ENCODE measurements around the gene SLC25A18. TPM values are rescaled to one million over a fixed set of nuclear protein-coding genes. Genes with fewer than 3 reads are reported as not detected.

SLC25A18 gene
- total RNA-seq, 2 experiments from 2014 or later: not detected

GRCh38 chr22:17536269-17536668 is 27.0 kb upstream of the SLC25A18 start:
- ChIA-PET CTCF (ENCODE audit: unreplicated experiment) (no interaction called here), POLR2A (interaction anchor here (0.7 to 1.3 kb wide), 2 partner anchors 9 to 117 kb away, joined by 3 to 4 read pairs; no protein-coding TSS in a partner anchor)
- no peaks in the 10 kb centered on the region for H4K20me1 ChIP-seq (ENCODE audit: insufficient read depth, low read length)
- DNase-seq (ENCODE audit: low spot score): no peak
- intact Hi-C loops (cut with micrococcal nuclease; ENCODE audit: unreplicated experiment): no loop called here
- no peaks in the 10 kb centered on the region for H3K9me2 ChIP-seq (ENCODE audit: insufficient read depth, low read length)
- no peak for TF ChIP-seq EZH2phosphoT487 (IDR thresholded peaks at IDR 0.05; ENCODE audit: borderline replicate concordance, low read depth, low read length)
- TF ChIP-seq, protein P1, sequence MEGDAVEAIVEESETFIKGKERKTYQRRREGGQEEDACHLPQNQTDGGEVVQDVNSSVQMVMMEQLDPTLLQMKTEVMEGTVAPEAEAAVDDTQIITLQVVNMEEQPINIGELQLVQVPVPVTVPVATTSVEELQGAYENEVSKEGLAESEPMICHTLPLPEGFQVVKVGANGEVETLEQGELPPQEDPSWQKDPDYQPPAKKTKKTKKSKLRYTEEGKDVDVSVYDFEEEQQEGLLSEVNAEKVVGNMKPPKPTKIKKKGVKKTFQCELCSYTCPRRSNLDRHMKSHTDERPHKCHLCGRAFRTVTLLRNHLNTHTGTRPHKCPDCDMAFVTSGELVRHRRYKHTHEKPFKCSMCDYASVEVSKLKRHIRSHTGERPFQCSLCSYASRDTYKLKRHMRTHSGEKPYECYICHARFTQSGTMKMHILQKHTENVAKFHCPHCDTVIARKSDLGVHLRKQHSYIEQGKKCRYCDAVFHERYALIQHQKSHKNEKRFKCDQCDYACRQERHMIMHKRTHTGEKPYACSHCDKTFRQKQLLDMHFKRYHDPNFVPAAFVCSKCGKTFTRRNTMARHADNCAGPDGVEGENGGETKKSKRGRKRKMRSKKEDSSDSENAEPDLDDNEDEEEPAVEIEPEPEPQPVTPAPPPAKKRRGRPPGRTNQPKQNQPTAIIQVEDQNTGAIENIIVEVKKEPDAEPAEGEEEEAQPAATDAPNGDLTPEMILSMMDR (conservative IDR thresholded peaks at IDR 0.05; ENCODE audit: low read length): no peak
- no peak overlapping the region for H2AFZ ChIP-seq (ENCODE audit: low read length)
- H3K4me1 ChIP-seq (ENCODE audit: insufficient read depth, low read length, poor library complexity, severe bottlenecking): no peaks in the 10 kb centered on the region
- H3K27ac ChIP-seq (ENCODE audit: low read depth, low read length, poor library complexity, severe bottlenecking): no peak overlapping the region
- no peaks in the 10 kb centered on the region for H3K36me3 ChIP-seq (ENCODE audit: insufficient read depth, low read length)
- BruUV-seq (replicated peaks): no TSS peak
- H3K4me2 ChIP-seq (ENCODE audit: low read length): no peak overlapping the region
- H3K4me3 ChIP-seq (ENCODE audit: low read depth, low read length, poor library complexity, severe bottlenecking): no peak overlapping the region
- no peaks in the 10 kb centered on the region for H3K79me2 ChIP-seq (ENCODE audit: insufficient read depth, low read depth, low read length)
- no peaks in the 10 kb centered on the region for H3K9me3 ChIP-seq (ENCODE audit: low read length)

GRCh38 chr22:17537155-17537554 is 26.1 kb upstream of the SLC25A18 start:
- no peak overlapping the region for H3K4me3 ChIP-seq (ENCODE audit: low read depth, low read length, poor library complexity, severe bottlenecking)
- ChIA-PET POLR2A (interaction anchor here (0.8 to 1.3 kb wide), 2 partner anchors 10 to 15 kb away, joined by 4 read pairs; no protein-coding TSS in a partner anchor), CTCF (ENCODE audit: unreplicated experiment) (no interaction called here)
- DNase-seq (ENCODE audit: low spot score): no peak
- no peak overlapping the region for H3K27ac ChIP-seq (ENCODE audit: low read depth, low read length, poor library complexity, severe bottlenecking)
- no peak for TF ChIP-seq EZH2phosphoT487 (IDR thresholded peaks at IDR 0.05; ENCODE audit: borderline replicate concordance, low read depth, low read length)
- TF ChIP-seq, protein P1 (conservative IDR thresholded peaks at IDR 0.05; ENCODE audit: low read length): no peak
- no peaks in the 10 kb centered on the region for H3K79me2 ChIP-seq (ENCODE audit: insufficient read depth, low read depth, low read length)
- H2AFZ ChIP-seq (ENCODE audit: low read length): no peak overlapping the region
- BruUV-seq (replicated peaks): no TSS peak
- intact Hi-C loops (cut with micrococcal nuclease; ENCODE audit: unreplicated experiment): no loop called here
- no peaks in the 10 kb centered on the region for H3K9me3 ChIP-seq (ENCODE audit: low read length)
- no peaks in the 10 kb centered on the region for H3K36me3 ChIP-seq (ENCODE audit: insufficient read depth, low read length)
- H3K9me2 ChIP-seq (ENCODE audit: insufficient read depth, low read length): no peaks in the 10 kb centered on the region
- no peaks in the 10 kb centered on the region for H4K20me1 ChIP-seq (ENCODE audit: insufficient read depth, low read length)
- no peaks in the 10 kb centered on the region for H3K4me1 ChIP-seq (ENCODE audit: insufficient read depth, low read length, poor library complexity, severe bottlenecking)
- no peak overlapping the region for H3K4me2 ChIP-seq (ENCODE audit: low read length)

GRCh38 chr22:17540481-17540880 is 22.8 kb upstream of the SLC25A18 start:
- H2AFZ ChIP-seq (ENCODE audit: low read length): no peak overlapping the region
- ChIA-PET POLR2A (interaction anchor here (0.6 to 0.7 kb wide), 2 partner anchors 13 to 335 kb away, joined by 3 to 6 read pairs; no protein-coding TSS in a partner anchor), CTCF (ENCODE audit: unreplicated experiment) (no interaction called here)
- H3K4me1 ChIP-seq (ENCODE audit: insufficient read depth, low read length, poor library complexity, severe bottlenecking): no peaks in the 10 kb centered on the region
- no peak overlapping the region for H3K4me2 ChIP-seq (ENCODE audit: low read length)
- no peaks in the 10 kb centered on the region for H3K36me3 ChIP-seq (ENCODE audit: insufficient read depth, low read length)
- H3K27ac ChIP-seq (ENCODE audit: low read depth, low read length, poor library complexity, severe bottlenecking): no peak overlapping the region
- intact Hi-C loops (cut with micrococcal nuclease; ENCODE audit: unreplicated experiment): no loop called here
- no peaks in the 10 kb centered on the region for H3K9me2 ChIP-seq (ENCODE audit: insufficient read depth, low read length)
- no peaks in the 10 kb centered on the region for H3K79me2 ChIP-seq (ENCODE audit: insufficient read depth, low read depth, low read length)
- no TSS peak for BruUV-seq (replicated peaks)
- DNase-seq (ENCODE audit: low spot score): no peak
- H3K9me3 ChIP-seq (ENCODE audit: low read length): no peaks in the 10 kb centered on the region
- H3K4me3 ChIP-seq (ENCODE audit: low read depth, low read length, poor library complexity, severe bottlenecking): no peak overlapping the region
- TF ChIP-seq, protein P1 (conservative IDR thresholded peaks at IDR 0.05; ENCODE audit: low read length): peak; percentile 70
- TF ChIP-seq EZH2phosphoT487 (IDR thresholded peaks at IDR 0.05; ENCODE audit: borderline replicate concordance, low read depth, low read length): no peak
- H4K20me1 ChIP-seq (ENCODE audit: insufficient read depth, low read length): no peaks in the 10 kb centered on the region

All from OCI-LY7 (cell line).